Fibroblast of gingiva (primary cell): Measurements from ENCODE around the gene MSMB.
"Not testable (repeated sequence)": the region's sequence is repeated elsewhere in the genome, so short reads cannot be mapped to it uniquely, and the experiment has no call there.

Source experiments
- DNase-seq: peaks from one replicate; pipeline ENCODE4 v3.0.0-alpha.2; 2011; ENCODE audit warnings: low read depth

MSMB gene

DNA sequence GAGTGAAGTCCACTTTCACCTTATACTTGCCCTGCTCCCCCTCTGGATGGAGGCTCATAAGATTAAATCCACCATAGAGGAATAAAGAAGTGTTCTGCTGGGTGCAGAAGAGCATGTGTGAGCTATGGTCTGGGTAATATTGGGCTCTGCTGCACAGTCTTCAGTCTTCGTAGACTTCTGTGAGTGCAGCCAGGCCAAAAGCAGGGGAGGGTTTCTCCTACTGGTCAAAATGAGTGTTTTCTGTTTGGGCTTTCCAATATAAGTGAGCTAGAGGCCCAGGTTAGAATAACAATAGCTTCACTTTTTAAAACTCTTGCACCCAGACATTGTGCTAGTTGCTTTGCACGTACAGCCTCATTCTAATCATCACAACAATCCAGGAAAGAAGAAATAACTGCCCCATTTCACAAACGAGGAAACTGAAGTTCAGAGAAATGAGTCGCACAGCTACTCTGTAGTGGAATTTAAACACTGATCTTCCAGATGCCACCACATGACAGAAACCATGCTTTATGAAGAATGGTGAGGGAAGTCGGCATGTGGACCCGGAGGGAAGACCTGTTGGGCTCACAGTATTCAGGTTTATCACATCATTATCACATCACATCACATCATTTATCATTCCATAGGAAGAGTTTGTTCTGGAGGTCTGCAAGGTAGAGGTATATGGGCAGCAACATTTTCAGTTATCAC, 23.8 kb upstream of the MSMB start:
- DNase-seq, result no peak

DNA sequence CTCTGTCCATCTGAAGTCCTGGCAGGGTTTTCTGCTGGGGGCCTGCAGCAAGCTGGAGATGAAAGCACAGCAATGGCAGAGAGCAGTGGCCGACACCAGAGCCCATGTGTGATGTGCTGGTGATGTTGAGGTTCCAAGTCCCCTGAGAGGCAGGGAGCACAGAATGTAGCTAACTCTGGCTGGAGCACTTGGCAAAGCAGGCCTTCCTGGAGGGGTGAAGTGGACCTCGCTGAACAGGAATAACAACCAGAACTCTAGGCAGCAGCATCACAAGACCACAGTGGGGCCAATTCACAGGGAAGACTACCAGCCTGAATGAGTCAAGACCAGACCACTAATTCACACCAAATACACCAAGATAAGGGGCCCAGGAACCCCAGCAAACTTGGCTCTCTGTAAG, 22.8 kb upstream of the MSMB start:
- no peak for DNase-seq

DNA sequence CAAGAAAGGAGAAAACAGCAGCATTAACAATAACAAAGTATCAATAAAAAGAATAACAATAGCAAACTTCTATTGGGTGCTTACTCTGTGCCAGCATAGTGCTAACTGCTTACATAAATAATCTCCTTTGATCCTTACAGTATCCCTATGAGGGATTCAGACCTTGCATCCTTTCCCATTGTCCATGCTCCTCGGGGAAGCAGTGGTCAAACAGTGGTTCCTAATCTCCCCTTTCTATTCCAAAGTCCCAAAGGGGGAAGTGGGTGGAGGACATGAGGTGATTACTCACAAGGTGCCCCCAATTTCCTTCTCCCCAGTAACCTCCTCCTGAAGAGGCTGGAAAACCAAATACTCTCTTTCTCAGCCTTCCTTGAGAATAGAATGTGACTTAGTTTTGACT, 22.0 kb upstream of the MSMB start:
- DNase-seq, result no peak

DNA sequence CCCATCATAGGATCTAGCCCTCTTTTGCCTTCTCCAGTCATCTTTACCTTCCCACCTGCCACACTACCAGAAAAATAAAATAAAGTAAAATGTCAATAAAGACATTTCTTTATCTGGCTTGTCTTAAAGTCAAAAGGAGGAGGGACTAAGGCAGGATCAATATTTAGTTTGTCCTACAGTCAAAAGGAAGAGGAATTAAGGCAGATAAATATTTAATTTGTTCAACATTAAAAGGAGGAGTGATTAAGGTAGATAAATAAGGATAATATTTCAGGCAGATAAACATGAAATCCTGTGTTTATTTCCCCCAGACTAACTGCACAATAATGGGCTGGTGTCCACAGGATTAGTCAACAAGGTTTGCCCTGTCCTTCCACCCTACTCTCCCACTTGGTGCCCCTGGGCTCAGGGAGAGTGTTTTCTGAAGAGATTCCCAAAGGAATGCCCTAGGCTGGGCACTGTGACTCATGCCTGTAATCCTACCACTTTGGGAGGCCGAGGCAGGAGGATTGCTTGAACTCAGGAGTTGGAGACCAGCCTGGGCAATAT, 18.3 kb upstream of the MSMB start:
- no peak for DNase-seq

DNA sequence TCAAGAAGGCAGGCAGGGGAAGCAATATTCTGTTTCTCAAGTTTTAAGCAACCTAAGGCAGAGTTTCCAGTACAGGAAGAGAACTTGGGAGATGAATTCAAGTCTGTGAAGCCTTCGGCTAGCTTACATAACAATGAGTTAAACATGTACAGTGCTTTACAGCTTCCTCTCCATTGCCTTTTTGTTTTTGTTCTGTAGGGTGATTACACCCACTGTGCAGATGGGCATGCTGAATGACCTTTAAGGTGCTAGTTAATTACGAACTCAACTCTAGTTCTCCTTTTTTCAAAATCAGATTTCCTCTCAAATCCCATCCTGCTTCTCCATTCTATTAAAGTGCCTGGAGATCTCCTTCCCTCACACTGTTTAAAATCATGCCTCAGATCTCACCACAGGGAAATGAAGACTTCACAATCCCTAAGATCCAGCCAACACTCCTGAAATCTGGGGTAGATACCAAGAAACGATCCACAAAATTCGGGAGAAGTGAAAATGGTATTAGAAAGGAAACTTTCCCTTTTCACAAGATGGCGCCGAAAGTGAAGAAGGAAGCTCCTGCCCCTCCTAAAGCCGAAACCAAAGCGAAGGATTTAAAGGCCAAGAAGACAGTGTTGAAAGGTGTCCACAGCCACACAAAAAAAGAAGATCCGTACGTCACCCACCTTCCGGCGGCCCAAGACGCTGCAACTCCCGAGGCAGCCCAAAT, 16.8 kb upstream of the MSMB start:
- no peak for DNase-seq

DNA sequence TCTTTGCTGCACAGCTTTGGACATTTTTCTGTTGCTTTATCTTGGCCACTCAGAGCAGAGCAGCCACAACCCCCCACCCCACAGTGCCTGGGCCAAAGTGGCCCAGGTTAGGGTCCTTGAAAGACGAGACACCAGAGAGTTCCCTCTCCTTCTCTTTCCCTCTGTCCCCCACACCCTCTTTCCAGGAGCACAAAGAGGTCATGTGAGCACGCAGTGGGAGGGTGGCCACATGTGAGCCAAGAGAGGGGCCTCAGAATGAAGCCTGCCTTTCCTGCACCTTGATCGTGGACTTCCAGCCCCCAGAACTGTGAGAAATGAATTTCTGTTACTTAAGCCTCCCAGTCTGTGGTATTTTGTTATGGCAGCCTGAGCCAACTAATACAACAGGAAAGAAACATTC, 14.6 kb upstream of the MSMB start:
- no peak for DNase-seq

DNA sequence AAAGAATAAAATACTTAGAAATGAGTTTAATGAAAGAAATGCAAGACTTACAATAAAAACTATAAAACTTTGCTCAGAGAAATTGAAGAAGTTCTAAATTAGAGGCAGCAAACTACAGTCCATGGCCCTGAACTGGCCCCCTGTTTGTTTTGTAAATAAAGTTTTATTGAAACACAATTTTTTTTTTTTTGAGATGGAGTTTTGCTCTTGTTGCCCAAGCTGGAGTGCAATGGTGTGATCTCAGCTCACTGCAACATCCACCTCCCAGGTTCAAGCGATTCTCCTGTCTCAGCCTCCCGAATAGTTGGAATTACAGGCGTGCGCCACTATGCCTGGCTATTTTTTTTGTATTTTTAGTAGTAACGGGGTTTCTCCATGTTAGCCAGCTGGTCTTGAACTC, 11.9 kb upstream of the MSMB start:
- DNase-seq, result not testable (repeated sequence)

DNA sequence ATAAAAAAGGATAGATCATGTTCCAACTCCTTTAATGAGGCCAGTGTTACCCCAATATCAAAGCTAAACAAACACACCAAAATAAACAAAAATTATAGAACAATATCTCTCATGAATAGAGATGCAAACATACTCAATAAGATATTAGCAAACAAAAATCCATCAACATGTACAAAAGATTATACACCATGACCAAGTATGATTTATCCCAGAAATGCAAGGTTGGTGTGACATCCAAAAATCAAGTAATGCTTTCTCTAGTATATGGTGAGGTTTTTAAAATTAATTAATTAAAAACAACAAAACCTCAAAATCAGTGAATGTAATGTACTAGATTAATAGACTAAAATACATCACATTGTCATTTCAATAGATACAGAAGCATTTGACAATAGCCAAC, 11.0 kb upstream of the MSMB start:
- DNase-seq, result no peak

DNA sequence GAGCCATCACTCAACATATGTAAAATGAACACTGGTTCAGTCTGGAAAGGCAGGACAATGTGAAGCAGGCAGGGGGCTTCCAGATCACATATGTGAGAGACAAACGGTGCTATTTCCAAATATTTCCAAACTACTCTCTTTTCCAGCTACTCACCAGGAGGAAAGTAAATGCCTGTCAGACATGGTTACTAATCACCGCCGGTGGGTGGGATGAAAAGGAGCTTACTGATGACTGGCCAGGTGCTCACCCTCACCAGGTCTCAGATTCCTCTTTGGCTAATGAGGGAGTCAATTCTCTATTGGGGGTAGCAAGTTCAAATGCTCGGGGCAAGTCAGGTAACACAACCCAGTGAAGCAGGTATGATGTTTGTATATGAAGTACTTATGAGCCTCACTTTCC, 9.7 kb upstream of the MSMB start:
- DNase-seq, result no peak

DNA sequence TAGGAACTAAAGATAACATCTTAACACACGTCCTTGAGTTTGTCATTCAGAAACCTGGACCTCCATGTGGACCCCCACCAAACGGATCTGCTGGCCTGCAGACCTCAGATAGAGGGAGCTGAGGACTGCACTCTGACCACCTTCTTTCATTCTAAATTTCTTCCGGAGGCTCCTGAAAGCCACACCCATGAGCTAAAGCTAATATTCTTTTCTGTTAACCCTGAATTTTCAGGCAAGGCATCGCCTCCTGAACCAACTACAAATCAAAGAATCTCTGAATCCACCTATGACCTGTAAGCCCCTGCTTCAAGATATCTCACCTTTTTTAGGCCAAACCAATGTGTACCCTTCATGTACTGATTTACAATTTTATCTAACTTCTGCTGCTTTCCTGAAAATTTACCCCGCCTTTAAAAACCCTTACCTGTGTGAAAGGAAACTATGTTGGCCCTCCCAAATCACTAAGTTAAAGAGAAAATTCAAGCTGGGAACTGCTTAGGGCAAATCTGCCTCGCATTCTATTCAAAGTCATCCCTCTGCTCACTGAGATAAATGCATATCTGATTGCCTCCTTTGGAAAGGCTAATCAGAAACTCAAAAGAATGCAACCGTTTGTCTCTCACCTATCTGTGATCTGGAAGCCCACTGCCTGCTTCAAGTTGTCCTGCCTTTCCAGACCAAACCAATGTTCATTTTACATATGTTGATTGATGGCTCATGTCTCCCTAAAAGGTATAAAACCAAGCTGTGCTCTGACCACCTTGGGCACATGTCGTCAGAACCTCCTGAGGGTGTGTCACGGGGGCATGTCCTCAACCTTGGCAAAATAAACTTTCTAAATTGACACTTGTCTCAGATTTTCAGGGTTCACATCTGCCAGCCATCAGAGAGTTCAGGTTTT, 7.7 kb upstream of the MSMB start:
- DNase-seq, result no peak

DNA sequence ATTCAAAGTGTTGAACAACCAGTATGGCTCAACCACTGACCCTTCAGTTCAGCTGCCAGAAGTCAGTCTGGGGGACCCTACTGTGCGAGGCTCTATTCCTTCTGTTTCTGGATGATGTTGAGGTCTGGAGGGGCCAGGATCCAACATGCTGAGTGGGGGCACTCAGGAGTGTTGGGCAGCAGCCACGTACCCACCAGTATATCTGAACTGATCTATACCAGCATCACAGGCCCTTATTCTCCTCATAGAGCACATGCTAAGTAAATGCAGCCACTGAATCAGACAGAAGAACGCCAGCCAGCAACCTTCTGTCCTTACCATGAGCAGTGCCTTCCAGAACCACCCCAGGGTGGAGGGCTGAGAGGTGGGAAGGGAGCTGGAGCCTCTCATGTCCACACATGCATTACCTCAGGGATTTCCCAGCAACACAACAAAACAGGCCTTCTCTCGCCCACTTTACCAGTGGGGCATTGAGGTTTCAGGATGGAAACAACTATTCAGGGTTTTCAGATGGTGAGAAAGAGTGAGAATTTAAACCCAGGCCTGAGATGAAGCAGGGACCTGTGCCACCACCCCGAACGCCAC, 6.8 kb upstream of the MSMB start:
- DNase-seq, result no peak

DNA sequence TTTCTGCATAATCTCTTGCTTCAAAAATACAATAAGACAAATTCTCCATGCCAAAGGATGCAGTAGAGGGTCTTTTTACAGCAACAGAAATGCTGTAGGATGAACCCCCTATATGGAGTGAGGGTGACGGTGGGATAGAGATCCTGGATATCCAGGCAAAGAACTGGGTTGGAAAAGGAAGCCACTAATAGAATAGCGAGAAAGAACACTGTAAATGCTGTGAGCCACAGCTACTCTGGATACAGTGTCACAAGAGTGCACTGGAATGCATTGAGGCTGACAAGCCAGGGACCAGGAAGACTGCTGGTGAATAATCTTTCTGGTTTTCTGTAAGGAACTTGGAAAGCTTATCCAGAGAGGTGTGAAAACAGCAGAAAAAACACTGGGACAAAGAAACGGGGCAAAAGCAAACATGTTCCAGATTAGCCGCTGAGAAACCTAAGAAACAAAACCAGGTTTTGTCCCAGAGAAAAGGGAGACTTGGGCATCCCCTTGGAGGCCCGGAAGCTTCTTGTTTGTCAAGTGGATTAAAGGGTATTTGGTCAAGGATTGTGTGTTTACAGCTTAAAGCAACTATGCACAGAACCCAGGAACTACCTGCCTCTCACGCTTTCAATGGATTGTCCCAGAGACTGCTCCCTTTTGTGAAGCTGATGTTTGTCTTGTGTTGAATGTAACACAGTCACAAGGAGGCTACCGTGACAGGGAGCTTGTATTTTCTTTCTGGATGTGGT, 6.2 kb upstream of the MSMB start:
- DNase-seq, result no peak

DNA sequence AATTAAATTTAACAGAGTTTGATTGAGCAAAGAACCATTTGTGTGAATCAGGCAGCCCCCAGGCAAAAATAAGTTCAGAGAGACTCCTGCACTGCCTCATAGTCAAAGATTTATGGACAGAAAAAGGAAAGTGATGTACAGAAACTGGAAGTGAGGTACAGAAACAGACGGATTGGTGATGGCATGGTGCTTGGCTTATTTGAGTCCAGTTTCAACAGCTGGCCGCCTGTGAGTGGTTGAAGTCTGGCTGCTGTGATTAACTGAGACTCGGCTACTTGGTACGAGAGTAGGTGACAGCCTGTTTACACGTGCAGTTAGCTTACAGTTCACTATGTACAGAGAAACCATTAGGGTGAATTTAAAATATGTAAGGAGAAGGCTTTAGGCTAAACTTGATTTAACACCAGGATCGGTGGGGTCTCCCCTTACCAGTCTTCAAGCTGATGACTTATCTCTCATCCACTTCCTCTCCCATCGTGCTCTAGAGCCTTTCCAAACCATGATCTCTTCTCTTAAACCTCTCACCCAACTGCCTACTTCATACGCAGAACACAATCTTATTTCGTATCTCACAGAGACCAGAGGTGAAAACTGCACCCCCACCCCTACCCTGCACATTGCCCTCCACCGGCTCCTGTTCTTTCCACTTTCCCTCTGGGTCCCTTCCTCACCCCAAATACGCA, 5.0 kb upstream of the MSMB start:
- DNase-seq, result no peak

DNA sequence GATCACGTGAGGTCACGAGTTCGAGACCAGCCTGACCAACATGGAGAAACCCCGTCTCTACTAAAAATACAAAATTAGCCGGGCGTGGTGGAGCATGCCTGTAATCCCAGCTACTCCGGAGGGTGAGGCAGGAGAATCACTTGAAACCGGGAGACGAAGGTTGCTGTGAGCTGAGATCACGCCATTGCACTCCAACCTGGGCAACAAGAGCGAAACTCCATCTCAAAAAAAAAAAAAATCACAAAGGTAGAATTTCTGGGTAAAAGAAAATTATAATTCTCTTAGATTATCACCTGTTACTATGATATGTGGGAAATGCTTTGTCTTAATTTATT, 3.4 kb upstream of the MSMB start:
- not testable (repeated sequence) for DNase-seq

DNA sequence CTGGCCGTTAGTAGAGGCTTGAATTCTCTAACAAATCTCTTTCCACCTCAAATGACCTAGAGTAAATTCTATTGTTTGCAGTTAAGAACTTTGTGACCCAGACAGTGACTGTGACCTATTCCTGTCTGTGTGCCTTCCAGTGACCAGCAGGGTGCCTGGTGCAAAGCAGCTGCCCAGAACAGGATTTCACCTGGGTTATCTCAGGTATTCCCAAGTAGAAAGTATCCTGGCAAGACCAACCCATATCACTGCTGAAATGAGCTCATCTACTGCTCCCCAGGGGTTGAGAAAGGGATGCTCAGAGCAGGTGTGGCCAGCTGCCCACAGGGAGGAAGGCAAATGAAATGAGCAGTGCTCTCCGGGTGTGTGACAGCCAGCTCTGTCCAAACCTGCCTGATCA, 2.1 kb upstream of the MSMB start:
- no peak for DNase-seq

DNA sequence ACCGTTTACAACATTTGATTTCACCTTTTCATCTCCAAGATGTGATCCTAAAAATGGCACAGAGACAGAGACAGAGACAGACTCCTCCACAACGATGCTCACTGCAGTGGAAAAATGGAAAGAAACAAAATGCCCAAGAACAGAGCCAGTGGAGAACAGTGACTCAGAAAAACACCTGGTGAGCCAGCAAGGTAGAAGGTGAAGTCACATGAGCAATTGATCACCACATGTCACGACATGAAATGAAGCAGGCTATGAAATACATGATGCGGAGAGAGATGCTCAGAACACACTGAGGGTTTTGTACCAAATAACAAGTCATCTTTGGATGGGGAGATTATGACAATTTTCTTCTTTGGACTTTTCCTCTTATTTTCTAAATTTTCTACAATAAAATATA, 3.5 kb downstream of the MSMB start:
- no peak for DNase-seq

DNA sequence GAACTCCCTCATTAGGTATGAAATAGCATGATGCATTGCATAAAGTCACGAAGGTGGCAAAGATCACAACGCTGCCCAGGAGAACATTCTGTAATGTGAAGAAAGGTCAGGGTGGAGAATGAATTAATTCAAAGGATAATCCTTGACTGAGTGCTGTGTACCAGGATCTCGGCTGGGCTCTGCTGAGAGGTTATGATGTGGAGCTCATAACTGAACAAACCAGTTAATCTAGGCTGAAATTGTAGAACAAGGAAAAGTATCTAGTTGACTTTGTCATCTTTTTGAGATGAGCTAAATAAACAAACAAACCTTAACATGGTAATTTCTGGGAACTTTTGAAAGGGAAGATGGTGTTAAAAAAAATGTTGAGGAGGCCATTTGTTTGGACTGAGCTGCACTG, 6.1 kb downstream of the MSMB start:
- no peak for DNase-seq

DNA sequence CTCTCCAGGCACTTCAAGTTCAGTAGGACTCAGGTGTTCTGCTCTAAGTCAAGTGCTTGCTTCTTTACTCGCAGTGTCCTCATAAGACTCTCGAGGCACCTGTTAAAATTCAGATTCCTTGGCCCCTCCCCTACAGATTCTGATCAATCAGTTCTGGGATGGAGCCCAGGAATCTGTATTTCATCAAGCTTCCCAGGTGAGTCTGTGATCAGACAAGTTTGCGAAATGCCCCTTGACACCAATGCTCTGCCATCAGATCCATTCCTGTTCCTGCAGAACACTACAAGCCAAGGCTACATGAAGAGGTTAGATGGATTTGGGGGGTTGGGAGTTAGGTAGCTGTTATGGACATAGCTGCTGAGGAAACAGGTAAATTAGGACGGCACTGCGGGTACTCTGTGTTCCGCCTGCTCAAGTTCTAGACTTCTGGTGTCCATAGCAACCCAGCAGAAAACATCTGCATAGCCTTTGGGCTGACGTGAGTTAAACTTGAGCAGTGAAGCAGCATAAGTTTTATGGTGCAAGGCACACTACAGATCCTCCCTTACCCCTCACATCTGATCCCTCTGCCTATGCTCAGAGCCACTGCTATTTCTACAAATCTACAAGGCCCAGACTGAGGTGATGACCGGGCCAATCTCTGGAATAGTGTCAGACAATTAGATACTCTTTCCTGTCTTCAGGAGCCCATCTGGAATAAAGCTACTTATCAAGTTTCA, 8.8 kb downstream of the MSMB start:
- no peak for DNase-seq

DNA sequence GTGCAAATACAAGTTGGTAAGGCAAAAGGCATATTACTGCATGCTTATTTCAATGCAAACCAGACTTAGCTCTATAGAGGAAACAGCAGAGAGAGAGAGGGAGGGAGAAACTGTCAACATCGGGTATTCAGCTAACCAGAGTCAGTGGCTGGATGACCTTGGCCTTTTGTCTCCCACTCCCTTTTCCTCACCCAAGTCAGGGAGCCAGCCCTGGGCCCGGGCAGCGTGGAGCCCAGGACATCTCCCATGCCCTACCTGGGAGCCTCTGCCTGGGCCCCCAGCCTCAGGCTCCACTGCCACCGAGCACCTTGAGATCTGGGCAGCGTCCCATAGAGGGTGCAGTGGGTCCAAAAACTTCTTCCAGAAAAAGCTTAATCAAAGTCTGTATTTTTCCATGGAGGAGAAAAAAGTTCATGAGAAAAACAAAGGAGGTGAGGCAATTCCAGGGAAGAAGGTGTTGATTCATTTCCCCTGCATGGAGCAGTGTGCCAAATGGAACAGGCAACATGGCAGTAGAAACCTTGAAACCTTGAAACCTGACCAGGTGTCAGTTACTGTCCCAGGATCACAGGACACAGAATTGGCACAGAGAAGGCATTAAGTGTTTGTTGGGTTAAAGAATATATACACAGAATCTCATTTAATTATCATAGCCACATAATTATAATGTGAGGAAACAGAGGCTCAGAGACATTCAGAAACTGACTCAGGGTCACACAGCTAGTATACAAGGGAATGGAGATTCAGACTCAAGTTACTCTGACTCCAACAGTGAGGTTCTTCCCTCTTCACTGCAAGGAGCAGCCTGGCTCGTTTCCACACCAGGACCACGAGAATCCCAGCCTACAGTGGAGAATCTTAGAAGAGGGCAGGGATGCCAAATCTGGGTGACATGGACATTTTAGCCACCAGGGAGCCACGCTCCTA, 9.9 kb downstream of the MSMB start:
- no peak for DNase-seq
